Spleen (tissue), 11 donors: ENCODE data around the gene ACTA2. TPM values are rescaled to one million over a fixed set of nuclear protein-coding genes. Genes with fewer than 3 reads are reported as not detected.

Source experiments
- DNase-seq: peaks from one replicate; pipeline ENCODE4 v3.0.0-alpha.2; 2020
- H3K27ac ChIP-seq, 8 donors: fragments of 200-600 bp; sonication (generic) in 7 of 8; 1 replicate in 4 of 8; 2 replicates in 4 of 8; pipeline versions ENCODE4 v1.5.0 to v1.8.0; 2016 to 2021; ENCODE audit warnings: inconsistent platforms in 4 of 8, mild to moderate bottlenecking in 4 of 8, moderate library complexity in 1 of 8
- H3K27me3 ChIP-seq, 7 donors: fragments of 200-600 bp; sonication (generic) in 6 of 7; replicated peaks in 1 of 7; 1 replicate in 4 of 7; 2 replicates in 3 of 7; pipeline versions ENCODE4 v1.5.0 to v1.8.0; 2016 to 2021; ENCODE audit warnings: inconsistent platforms in 3 of 7, mild to moderate bottlenecking in 1 of 7
- H3K36me3 ChIP-seq, 6 donors: fragments of 200-600 bp; sonication (generic) in 5 of 6; 1 replicate in 4 of 6; 2 replicates in 2 of 6; pipeline versions ENCODE4 v1.5.0 to v1.8.0; 2016 to 2021; ENCODE audit warnings: inconsistent platforms in 2 of 6
- H3K4me1 ChIP-seq, 6 donors: fragments of 200-600 bp; sonication (generic) in 5 of 6; 1 replicate in 3 of 6; 2 replicates in 3 of 6; pipeline versions ENCODE4 v1.5.0 to v1.8.0; 2016 to 2021; ENCODE audit warnings: inconsistent platforms in 3 of 6
- H3K4me3 ChIP-seq, 8 donors: fragments of 200-600 bp; sonication (generic) in 7 of 8; 1 replicate in 4 of 8; 2 replicates in 4 of 8; pipeline versions ENCODE4 v1.5.0 to v1.8.0; 2016 to 2021; ENCODE audit warnings: inconsistent platforms in 4 of 8, mild to moderate bottlenecking in 4 of 8, moderate library complexity in 2 of 8
- H3K9me3 ChIP-seq, 8 donors: fragments of 200-600 bp; sonication (generic) in 7 of 8; 1 replicate in 4 of 8; 2 replicates in 4 of 8; pipeline versions ENCODE4 v1.5.0 to v1.8.0; 2016 to 2021; ENCODE audit warnings: inconsistent platforms in 4 of 8
- CTCF ChIP-seq, 11 experiments: fragments of 200-600 bp in 7 of 11; fragments of 450-650 bp in 4 of 11; sonication (generic) in 4 of 11; IDR thresholded peaks in 8 of 11; conservative IDR thresholded peaks in 3 of 11; 1 replicate in 7 of 11; 2 replicates in 4 of 11; pipeline versions ENCODE4 v1.4.0 to v1.8.0; 2016 to 2021; ENCODE audit warnings: antibody characterized with exemption in 11 of 11, inconsistent platforms in 4 of 11, mild to moderate bottlenecking in 1 of 11
- POLR2A ChIP-seq, 3 donors: fragments of 450-650 bp; IDR thresholded peaks; one replicate each; pipeline ENCODE4 v1.5.1; 2017; ENCODE audit warnings: antibody characterized with exemption in 3 of 3, mild to moderate bottlenecking in 1 of 3
- POLR2AphosphoS5 ChIP-seq, 3 donors: sonication (generic); formaldehyde crosslinking; IDR thresholded peaks; one replicate each; pipeline ENCODE4 v1.5.1; 2017; ENCODE audit warnings: antibody characterized with exemption in 3 of 3
- WGBS, 5 donors: extraction: QIAGEN DNeasy Blood & Tissue Kit in 3 of 5; methylation state at CpG; one replicate each; pipeline versions ENCODE4 v1.1.5 to v1.1.7; 2013 to 2018; 5-methylcytosine and 5-hydroxymethylcytosine counted together
- intact Hi-C: fragments of 100-400 bp; cut with DNase I; formaldehyde crosslinking; loops from one replicate; pipeline ENCODE4 v1.15.0; 2023; ENCODE audit warnings: low total_unique reads
- polyA plus RNA-seq, 3 donors: library from polyadenylated mRNA; stranded (reverse); fragments of 200-250 nt; gene quantifications; one replicate each; pipeline ENCODE4 v1.2.1, GENCODE V29; 2013
- total RNA-seq, 7 donors: library from RNA; depleted of rRNA in 3 of 7; stranded (reverse); fragments of >200 nt in 3 of 7; fragmentation: NEBNext Ultra II Directional in 4 of 7; extraction: Animal tissue kit (Norgen Biotek cat#: 25700) in 4 of 7; gene quantifications; one replicate each; pipeline versions ENCODE4 v1.1.0 to v1.2.1, GENCODE V29; 2016 to 2021
- donor health status: healthy with polysubstance abuse.
- donor health status: DM: no; HTN: no; CAD: no; lungs with moderate emphysema.
- donor health status: DM: no; HTN: no; CAD: no.
- donor health status: Bipolar disorder and iron deficiency.
- donor health status: healthy.
- donor health status: DM: no; HTN: no; CAD: no.
- donor health status: DM: yes; HTN: yes; CAD: no.

ACTA2 gene
- total and polyA plus RNA-seq, 10 donors: 104 to 1,421 (median 233) TPM

- intact Hi-C loops: no loop called here
- Histone ChIP-seq H3K27me3 (no peaks in the 10 kb centered on the region), H3K9me3 (no peaks in the 10 kb centered on the region), H3K27ac (no peak overlapping the region), H3K36me3 (peaks cover 0 to 6% (median 0%) of the 10 kb centered on the region in 6 donors), H3K4me1 (peaks cover 0 to 85% (median 44%) of the 10 kb centered on the region in 6 donors), H3K4me3 (no peak overlapping the region)
- DNase-seq: no peak
- no peak for TF ChIP-seq POLR2A (IDR thresholded peaks at IDR 0.05)
- TF ChIP-seq POLR2AphosphoS5 (IDR thresholded peaks at IDR 0.05): no peak
- TF ChIP-seq CTCF (IDR thresholded peaks at IDR 0.05 in 8 of 11, conservative IDR thresholded peaks at IDR 0.05 in 3 of 11): no peak
- WGBS, 5 donors: 61 to 96% (median 76%) methylated on average over 2 of the region's 2 CpGs
Measured at GRCh38 chr10:88892222-88892967, 60.2 kb downstream of the ACTA2 start.

- WGBS, 5 donors: 79 to 93% (median 87%) methylated on average over 4 of the region's 4 CpGs
- H3K9me3 ChIP-seq: no peaks in the 10 kb centered on the region
- peaks cover 0 to 6% (median 0%) of the 10 kb centered on the region in 6 donors for H3K36me3 ChIP-seq
- H3K4me1 ChIP-seq: peaks cover 0 to 87% (median 55%) of the 10 kb centered on the region in 6 donors
- H3K27ac ChIP-seq: no peak overlapping the region
- DNase-seq: no peak
- H3K27me3 ChIP-seq: no peaks in the 10 kb centered on the region
- intact Hi-C loops: no loop called here
- TF ChIP-seq CTCF (IDR thresholded peaks at IDR 0.05 in 8 of 11, conservative IDR thresholded peaks at IDR 0.05 in 3 of 11) (no peak), POLR2A (IDR thresholded peaks at IDR 0.05) (no peak), POLR2AphosphoS5 (IDR thresholded peaks at IDR 0.05) (no peak)
- H3K4me3 ChIP-seq: no peak overlapping the region
Measured at GRCh38 chr10:88890681-88891381, 61.7 kb downstream of the ACTA2 start.

GRCh38 chr10:88889559-88890337, 62.8 kb downstream of the ACTA2 start:
- Histone ChIP-seq H3K27me3 (no peaks in the 10 kb centered on the region), H3K9me3 (no peaks in the 10 kb centered on the region), H3K27ac (no peak overlapping the region), H3K4me3 (no peak overlapping the region), H3K36me3 (peaks cover 0 to 6% (median 0%) of the 10 kb centered on the region in 6 donors), H3K4me1 (peaks cover 0 to 97% (median 64%) of the 10 kb centered on the region in 6 donors)
- DNase-seq: no peak
- WGBS, 5 donors: 74 to 90% (median 83%) methylated on average over 1 of the region's 1 CpG
- intact Hi-C loops: loop anchor here (10.0 kb wide), 1 partner anchor 95 kb away; no protein-coding TSS in a partner anchor
- TF ChIP-seq CTCF (IDR thresholded peaks at IDR 0.05 in 8 of 11, conservative IDR thresholded peaks at IDR 0.05 in 3 of 11): no peak
